ENCODE results near the gene LDAF1.
"Not testable (repeated sequence)": the region's sequence is repeated elsewhere in the genome, so short reads cannot be mapped to it uniquely, and the experiment has no call there.

- TF ChIP-seq CTCF, POLR2A (IDR thresholded peaks at IDR 0.05): not testable (repeated sequence)
Measured at GRCh38 chr16:21153124-21153729, 5.2 kb upstream of the LDAF1 start.
